Mesothelial cell of epicardium (in vitro differentiated cells): Measurements from ENCODE around the gene MYO5B. TPM values are rescaled to one million over a fixed set of nuclear protein-coding genes. Genes with fewer than 3 reads are reported as not detected.

ENCODE experiments used
- DNase-seq, 2 experiments: peaks; one replicate each; pipeline ENCODE4 v3.0.0; 2021; ENCODE audit warnings: low spot score in 2 of 2; ENCODE audit not compliant: unreplicated experiment in 2 of 2
- H3K27ac Mint-ChIP-seq: 2 replicates; pipeline ENCODE4 v1.8.0; 2021; ENCODE audit warnings: mixed read lengths
- H3K27me3 Mint-ChIP-seq: 2 replicates; pipeline ENCODE4 v1.8.0; 2021; ENCODE audit warnings: low read depth, mixed read lengths
- H3K36me3 Mint-ChIP-seq: 2 replicates; pipeline ENCODE4 v1.8.0; 2021; ENCODE audit warnings: mixed read lengths
- H3K4me1 Mint-ChIP-seq: 2 replicates; pipeline ENCODE4 v1.8.0; 2021; ENCODE audit warnings: mixed read lengths
- H3K4me3 Mint-ChIP-seq: 2 replicates; pipeline ENCODE4 v1.8.0; 2021; ENCODE audit warnings: mild to moderate bottlenecking, moderate library complexity, mixed read lengths
- H3K9me3 Mint-ChIP-seq: 2 replicates; pipeline ENCODE4 v1.8.0; 2021; ENCODE audit warnings: mixed read lengths
- CTCF ChIP-seq: fragments of 200-600 bp; sonication (generic); IDR thresholded peaks from one replicate; pipeline ENCODE4 v1.5.0; 2021; ENCODE audit warnings: antibody characterized with exemption; ENCODE audit not compliant: unreplicated experiment
- total RNA-seq: library from RNA; stranded (reverse); gene quantifications from 3 replicates; pipeline ENCODE4 v1.2.1, GENCODE V29; 2021

Gene MYO5B
- total RNA-seq, 1 donor from 2014 or later: 15.1 TPM

GRCh38 chr18:50144540-50144939 is 50.4 kb downstream of the MYO5B start:
- Mint-ChIP-seq H3K36me3 (no peaks in the 10 kb centered on the region), H3K4me1 (peaks cover 15% of the 10 kb centered on the region), H3K27ac (no peak overlapping the region), H3K4me3 (no peak overlapping the region), H3K27me3 (no peaks in the 10 kb centered on the region), H3K9me3 (peaks cover 11% of the 10 kb centered on the region)
- TF ChIP-seq CTCF: no peak
- no peak for DNase-seq

GRCh38 chr18:50143886-50144285 is 51.1 kb downstream of the MYO5B start:
- H3K4me1 Mint-ChIP-seq: peaks cover 17% of the 10 kb centered on the region
- H3K27me3 Mint-ChIP-seq: no peaks in the 10 kb centered on the region
- H3K36me3 Mint-ChIP-seq: no peaks in the 10 kb centered on the region
- DNase-seq: no peak
- H3K4me3 Mint-ChIP-seq: no peak overlapping the region
- H3K27ac Mint-ChIP-seq: no peak overlapping the region
- no peak for TF ChIP-seq CTCF
- peaks cover 11% of the 10 kb centered on the region for H3K9me3 Mint-ChIP-seq

- Mint-ChIP-seq H3K4me1 (peaks cover 17% of the 10 kb centered on the region), H3K36me3 (no peaks in the 10 kb centered on the region), H3K9me3 (peaks cover 11% of the 10 kb centered on the region), H3K27me3 (no peaks in the 10 kb centered on the region), H3K4me3 (no peak overlapping the region), H3K27ac (no peak overlapping the region)
- no peak for TF ChIP-seq CTCF
- DNase-seq: no peak
Observed at GRCh38 chr18:50143294-50143693, 51.7 kb downstream of the MYO5B start.

GRCh38 chr18:50142441-50143120 is 52.4 kb downstream of the MYO5B start:
- Mint-ChIP-seq H3K36me3 (no peaks in the 10 kb centered on the region), H3K27ac (no peak overlapping the region), H3K4me3 (no peak overlapping the region), H3K27me3 (no peaks in the 10 kb centered on the region), H3K9me3 (peaks cover 10% of the 10 kb centered on the region), H3K4me1 (peaks cover 17% of the 10 kb centered on the region)
- DNase-seq: no peak
- no peak for TF ChIP-seq CTCF

- Mint-ChIP-seq H3K4me1 (peaks cover 40% of the 10 kb centered on the region), H3K4me3 (no peak overlapping the region), H3K9me3 (peaks cover 4% of the 10 kb centered on the region), H3K27ac (no peak overlapping the region), H3K27me3 (no peaks in the 10 kb centered on the region), H3K36me3 (no peaks in the 10 kb centered on the region)
- DNase-seq: no peak
- no peak for TF ChIP-seq CTCF
Observed at GRCh38 chr18:50138181-50139064, 56.5 kb downstream of the MYO5B start.
